Hepatocyte (in vitro differentiated cells): ENCODE results near the gene GRK5.
"Not testable (repeated sequence)": the region's sequence is repeated elsewhere in the genome, so short reads cannot be mapped to it uniquely, and the experiment has no call there.

Source experiments
- EZH2 ChIP-seq: fragments of 200-600 bp; sonication (generic); IDR thresholded peaks from 2 replicates; pipeline ENCODE4 v1.6.1; 2016; ENCODE audit warnings: antibody characterized with exemption, mild to moderate bottlenecking, borderline replicate concordance
- EZH2phosphoT487 ChIP-seq: fragments of 200-600 bp; sonication (generic); IDR thresholded peaks from one replicate; pipeline ENCODE4 v1.6.1; 2018; ENCODE audit warnings: antibody characterized with exemption, mild to moderate bottlenecking, low read depth, moderate library complexity; ENCODE audit not compliant: unreplicated experiment, severe bottlenecking
- TF ChIP-seq, protein P1 (sequence below): fragments of 200-600 bp; sonication (generic); IDR thresholded peaks from 2 replicates; pipeline ENCODE4 v1.5.1; 2016; ENCODE audit warnings: antibody characterized with exemption, mild to moderate bottlenecking; ENCODE audit not compliant: poor library complexity

- TF ChIP-seq, protein P1, sequence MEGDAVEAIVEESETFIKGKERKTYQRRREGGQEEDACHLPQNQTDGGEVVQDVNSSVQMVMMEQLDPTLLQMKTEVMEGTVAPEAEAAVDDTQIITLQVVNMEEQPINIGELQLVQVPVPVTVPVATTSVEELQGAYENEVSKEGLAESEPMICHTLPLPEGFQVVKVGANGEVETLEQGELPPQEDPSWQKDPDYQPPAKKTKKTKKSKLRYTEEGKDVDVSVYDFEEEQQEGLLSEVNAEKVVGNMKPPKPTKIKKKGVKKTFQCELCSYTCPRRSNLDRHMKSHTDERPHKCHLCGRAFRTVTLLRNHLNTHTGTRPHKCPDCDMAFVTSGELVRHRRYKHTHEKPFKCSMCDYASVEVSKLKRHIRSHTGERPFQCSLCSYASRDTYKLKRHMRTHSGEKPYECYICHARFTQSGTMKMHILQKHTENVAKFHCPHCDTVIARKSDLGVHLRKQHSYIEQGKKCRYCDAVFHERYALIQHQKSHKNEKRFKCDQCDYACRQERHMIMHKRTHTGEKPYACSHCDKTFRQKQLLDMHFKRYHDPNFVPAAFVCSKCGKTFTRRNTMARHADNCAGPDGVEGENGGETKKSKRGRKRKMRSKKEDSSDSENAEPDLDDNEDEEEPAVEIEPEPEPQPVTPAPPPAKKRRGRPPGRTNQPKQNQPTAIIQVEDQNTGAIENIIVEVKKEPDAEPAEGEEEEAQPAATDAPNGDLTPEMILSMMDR, result not testable (repeated sequence)
- not testable (repeated sequence) for TF ChIP-seq EZH2, EZH2phosphoT487
Observed at GRCh38 chr10:119261016-119261415, 53.6 kb downstream of the GRK5 start.
